CD1c-positive myeloid dendritic cell (primary cell): ENCODE data around the gene HS1BP3.

Experiments used
- DNase-seq: peaks from one replicate; pipeline ENCODE4 v3.0.0-alpha.2; 2016; ENCODE audit errors: extremely low spot score

HS1BP3 gene

GRCh38 chr2:20572221-20572620 is 78.7 kb downstream of the HS1BP3 start:
- no peak for DNase-seq

- DNase-seq, result no peak
These were observed 79.2 kb downstream of the HS1BP3 start for GRCh38 chr2:20571644-20572215.

- no peak for DNase-seq
These were observed 79.7 kb downstream of the HS1BP3 start for GRCh38 chr2:20571231-20571630.

- DNase-seq, result no peak
These were observed 80.6 kb downstream of the HS1BP3 start for GRCh38 chr2:20570249-20570648.

- DNase-seq, result no peak
These were observed 81.3 kb downstream of the HS1BP3 start for GRCh38 chr2:20569464-20570223.

GRCh38 chr2:20568501-20569463 is 82.1 kb downstream of the HS1BP3 start:
- no peak for DNase-seq

GRCh38 chr2:20567926-20568179 is 83.0 kb downstream of the HS1BP3 start:
- DNase-seq, result no peak
